Measurements from ENCODE around the gene SYT10. TPM values are rescaled to one million over a fixed set of nuclear protein-coding genes. Genes with fewer than 3 reads are reported as not detected.
"Not testable (repeated sequence)": the region's sequence is repeated elsewhere in the genome, so short reads cannot be mapped to it uniquely, and the experiment has no call there.

SYT10 gene
- total RNA-seq, 1 experiment from 2014 or later: not detected

GRCh38 chr12:33357181-33357580, 82.4 kb downstream of the SYT10 start:
- no peak for DNase-seq (ENCODE audit: low read depth)

- DNase-seq (ENCODE audit: low read depth): no peak
Measured at GRCh38 chr12:33349791-33350190, 89.8 kb downstream of the SYT10 start.

- DNase-seq (ENCODE audit: low read depth): not testable (repeated sequence)
Measured at GRCh38 chr12:33331961-33332398, 107.6 kb downstream of the SYT10 start.

GRCh38 chr12:33330940-33331339, 108.7 kb downstream of the SYT10 start:
- DNase-seq (ENCODE audit: low read depth): no peak

All from RPMI7951 (cell line).